ENCODE measurements around the gene PNPO.
"Not testable (repeated sequence)": the region's sequence is repeated elsewhere in the genome, so short reads cannot be mapped to it uniquely, and the experiment has no call there.

The PNPO gene

DNA sequence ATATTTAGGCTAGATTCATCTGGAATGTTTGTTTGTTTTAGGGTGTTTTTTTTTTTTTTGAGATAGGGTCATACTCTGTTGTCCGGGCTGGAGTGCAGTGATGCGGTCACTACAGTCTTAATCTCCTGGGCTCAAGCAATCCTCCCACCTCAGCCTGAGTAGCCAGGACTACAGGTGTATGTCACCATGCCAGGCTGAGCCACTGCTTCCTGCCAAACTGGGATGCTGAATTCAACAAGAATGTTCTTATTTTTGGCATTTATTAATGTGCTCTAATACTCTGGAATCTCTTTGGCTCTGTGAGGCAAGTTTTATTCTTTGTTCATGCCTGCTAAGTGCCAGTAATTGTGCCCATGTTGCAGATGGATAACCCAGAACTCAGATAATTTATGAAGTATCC is 23.8 kb upstream of the PNPO start:
- in situ Hi-C loops (cut with HindIII; ENCODE audit: low sequenced_read_pairs): no loop called here

DNA sequence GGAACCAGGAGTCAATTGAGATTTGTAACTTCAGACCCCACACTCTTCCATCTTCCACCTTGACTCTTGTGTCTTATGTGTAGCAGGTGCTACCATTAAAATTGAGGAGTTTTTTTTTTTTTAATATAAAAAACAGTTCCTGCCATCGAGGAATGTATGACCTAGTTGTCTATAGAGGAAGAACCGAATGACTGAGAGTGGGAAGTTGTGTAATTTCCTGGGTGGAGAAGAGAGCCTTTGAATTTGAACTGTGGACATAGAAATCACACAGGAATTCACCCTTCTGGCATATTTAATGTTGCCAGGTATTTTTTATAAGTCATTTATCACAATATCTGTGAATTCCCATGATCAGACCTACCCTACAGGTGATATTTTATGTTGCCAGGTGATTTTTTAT is 23.4 kb upstream of the PNPO start:
- in situ Hi-C loops (cut with HindIII; ENCODE audit: low sequenced_read_pairs): no loop called here

DNA sequence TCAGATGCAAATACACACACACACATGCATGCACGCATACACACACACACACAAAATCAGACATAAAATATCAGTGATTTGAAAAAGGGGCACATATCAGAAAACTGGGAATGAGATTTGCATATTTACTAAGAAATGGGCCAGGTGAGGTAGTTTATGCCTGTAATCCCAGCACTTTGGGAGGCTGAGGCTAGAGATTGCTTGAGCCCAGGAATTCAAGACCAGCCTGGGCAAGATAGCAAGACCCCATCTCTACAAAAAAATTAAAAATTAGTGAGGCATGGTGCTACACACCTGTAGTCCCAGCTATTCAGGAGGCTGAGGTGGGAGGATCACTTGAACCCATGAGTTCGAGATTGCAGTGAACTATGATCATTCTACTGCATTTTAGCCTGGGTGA is 22.4 kb upstream of the PNPO start:
- in situ Hi-C loops (cut with HindIII; ENCODE audit: low sequenced_read_pairs): no loop called here

DNA sequence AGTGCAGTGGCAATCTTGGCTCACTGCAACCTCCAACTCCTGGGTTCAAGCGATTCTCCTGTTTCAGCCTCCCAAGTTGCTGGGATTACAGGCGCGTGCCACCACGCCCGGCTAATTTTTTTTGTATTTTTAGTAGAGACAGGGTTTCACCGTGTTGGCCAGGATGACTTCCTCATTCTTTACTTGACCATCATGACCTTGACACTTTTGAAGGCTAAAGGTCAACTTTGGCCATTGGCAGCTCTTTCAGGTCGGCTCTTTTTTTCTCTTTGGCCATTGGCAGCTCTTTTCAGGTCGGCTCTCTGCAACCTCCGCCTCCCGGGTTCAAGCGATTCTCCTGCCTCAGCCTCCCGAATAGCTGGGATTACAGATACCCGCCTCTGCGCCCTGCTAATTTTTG is 21.5 kb upstream of the PNPO start:
- in situ Hi-C loops (cut with HindIII; ENCODE audit: low sequenced_read_pairs): not testable (repeated sequence)

DNA sequence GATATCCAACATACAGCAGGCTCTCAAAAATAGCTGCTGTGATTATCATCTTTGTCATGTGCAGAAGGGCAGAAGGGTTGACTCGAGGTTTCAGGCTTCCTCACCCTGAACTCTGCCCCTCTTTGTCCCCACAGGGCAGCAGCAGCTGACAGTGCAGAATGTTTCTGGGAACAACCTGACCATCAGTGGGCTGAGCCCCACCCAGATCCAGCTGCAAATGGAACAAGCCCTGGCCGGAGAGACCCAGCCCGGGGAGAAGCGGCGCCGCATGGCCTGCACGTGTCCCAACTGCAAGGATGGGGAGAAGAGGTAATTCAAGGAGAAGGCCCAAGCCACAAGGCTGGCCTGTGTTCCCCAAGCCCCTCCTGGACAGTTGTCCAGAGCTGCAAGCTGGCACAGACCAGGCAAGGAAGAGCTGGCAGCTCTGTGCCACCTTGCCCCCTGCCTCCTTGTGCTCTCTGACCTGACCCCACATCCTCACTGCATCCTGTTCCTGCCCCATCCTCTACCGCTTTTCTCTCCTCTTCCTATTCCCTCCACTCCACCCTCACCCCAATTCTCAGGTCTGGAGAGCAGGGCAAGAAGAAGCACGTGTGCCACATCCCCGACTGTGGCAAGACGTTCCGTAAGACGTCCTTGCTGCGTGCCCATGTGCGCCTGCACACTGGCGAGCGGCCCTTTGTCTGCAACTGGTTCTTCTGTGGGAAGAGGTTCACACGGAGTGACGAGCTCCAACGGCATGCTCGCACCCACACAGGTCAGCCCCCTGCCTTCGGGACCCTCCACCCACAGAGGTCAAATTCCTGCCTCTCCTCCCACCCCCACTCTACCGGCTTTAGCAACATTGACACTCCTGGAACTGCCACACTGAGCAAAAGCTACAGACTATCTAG is 16.3 kb upstream of the PNPO start:
- in situ Hi-C loops (cut with HindIII; ENCODE audit: low sequenced_read_pairs): no loop called here

DNA sequence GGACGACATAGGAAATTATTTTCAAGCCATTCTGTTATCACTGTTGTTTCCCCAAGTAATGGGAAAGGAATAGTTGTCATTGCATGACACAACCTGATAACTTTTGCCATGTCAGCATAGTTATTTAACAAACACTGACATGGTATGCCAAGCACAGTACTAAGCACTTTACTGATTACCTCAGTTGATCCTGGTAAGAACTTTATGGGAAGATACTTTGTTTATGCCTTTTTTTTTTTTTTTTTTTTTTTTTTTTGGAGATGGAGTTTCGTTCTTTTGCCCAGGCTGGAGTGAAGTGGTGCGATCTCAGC is 15.7 kb upstream of the PNPO start:
- in situ Hi-C loops (cut with HindIII; ENCODE audit: low sequenced_read_pairs): no loop called here

DNA sequence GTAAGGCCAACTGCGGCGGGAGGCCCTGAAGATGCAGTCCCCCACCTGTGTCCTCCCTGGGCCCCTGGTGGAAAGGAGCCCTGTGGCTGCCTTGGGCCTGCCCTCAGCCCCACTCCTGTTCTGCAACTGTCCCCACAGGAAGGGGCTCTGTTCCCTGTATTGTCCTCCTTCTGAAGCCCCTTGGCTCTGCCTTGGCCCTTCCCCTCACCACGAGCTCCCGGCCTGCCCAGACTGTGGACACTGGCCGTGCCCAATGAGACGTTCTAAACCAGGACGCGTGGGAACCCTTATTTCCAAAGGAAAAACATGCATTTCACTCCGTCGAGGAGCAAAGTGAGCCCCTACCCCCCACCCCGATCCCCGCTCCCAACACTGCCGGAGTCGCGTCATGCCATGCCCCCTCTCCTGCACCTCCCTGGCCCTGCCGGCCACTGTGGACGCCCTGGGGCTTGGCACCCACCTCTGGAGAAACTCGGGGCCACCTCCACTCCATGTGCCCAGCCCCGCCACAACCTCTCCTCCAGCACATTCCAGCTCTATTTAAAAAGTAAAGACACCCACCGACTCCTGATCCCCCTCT is 13.5 kb upstream of the PNPO start:
- in situ Hi-C loops (cut with HindIII; ENCODE audit: low sequenced_read_pairs): no loop called here

DNA sequence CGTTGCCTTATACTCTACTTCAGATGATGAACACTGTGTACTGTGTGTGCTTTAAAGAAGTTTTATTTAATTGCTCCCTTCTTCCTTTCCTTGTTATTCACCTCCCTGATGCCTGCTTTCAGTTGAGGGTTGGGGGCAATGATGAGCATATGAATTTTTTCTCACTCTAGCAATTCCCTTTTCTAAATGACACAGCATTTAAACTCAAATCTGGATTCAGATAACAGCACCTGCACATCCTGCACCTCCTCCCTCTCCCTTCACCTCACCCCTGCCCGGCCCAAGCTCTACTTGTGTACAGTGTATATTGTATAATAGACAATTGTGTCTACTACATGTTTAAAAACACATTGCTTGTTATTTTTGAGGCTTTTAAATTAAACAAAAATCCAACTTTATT is 13.0 kb upstream of the PNPO start:
- in situ Hi-C loops (cut with HindIII; ENCODE audit: low sequenced_read_pairs): no loop called here

DNA sequence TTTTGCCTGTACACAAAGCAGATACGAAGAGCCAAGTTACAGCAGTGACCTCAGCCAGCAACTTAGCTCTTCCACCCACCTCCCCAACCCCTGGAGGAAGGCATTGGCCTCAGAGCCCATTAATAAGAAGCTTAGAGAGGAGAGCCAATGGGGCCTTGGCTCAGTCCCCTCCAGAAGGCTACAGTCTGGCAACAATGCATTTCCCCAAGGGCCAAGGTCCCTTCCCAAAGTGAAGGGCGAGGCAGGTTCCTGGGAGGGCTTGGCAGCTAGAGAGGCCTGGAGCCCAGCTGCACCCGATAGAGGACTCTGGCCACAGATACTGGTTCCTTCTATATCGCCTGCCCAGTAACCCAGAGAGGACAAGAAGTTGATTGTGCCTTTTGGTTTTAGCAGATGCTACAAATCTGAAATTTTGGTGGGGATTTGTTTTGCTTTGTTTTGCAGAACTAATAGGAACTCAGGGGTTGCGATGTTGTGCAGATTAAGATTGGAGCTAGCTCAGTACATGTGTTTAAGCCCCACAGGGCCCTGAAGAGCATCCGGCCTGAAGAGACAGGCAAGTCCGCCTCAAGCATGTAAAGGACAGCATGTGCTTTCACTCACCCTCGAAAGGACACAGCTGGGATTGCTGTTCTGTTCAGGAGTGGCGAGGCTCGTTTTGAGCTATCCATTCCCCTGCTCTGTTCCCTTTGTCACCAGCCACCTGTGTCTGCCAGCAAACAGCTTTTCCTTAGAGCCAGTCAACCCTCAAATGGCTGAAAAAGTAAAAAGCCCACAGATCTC is 12.0 kb upstream of the PNPO start:
- in situ Hi-C loops (cut with HindIII; ENCODE audit: low sequenced_read_pairs): no loop called here

DNA sequence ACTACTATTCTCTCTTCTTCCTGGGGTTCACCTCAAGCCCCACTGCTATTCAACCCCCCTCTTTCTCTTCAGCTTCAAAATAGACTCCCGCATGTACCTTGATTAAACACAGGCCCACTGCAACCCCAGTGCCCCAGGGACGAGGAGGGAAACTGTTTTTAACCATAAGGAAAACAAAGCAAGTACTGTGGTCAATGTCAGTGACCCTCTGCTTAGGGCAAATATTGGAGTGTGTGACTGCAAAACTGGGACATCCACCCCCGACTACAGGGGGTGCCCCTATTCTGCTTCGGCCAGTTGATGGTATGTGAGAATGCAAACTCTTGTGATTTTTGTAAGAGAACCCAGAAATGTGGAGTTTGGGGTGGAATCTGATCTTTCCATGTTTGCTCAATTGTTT is 9.5 kb upstream of the PNPO start:
- in situ Hi-C loops (cut with HindIII; ENCODE audit: low sequenced_read_pairs): no loop called here

DNA sequence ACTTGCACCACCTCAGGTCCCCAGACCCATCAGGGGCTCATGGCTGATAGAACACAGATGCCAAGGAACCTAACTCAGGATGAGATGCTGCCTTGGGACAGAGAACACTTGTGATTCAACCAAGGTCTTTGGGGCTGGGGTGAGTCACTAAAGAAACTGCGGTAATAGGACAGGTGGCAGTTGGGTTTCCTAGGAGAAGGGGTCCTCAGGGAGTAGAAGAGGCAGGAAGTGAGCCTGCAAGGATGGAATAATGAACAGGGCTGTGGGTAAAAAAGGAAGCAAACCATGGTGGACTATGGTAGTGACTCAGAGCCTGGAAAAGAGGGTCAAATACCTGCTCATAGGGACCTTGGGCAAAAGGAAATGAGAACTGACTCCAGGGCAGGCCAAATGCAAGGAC is 6.5 kb upstream of the PNPO start:
- in situ Hi-C loops (cut with HindIII; ENCODE audit: low sequenced_read_pairs): no loop called here

DNA sequence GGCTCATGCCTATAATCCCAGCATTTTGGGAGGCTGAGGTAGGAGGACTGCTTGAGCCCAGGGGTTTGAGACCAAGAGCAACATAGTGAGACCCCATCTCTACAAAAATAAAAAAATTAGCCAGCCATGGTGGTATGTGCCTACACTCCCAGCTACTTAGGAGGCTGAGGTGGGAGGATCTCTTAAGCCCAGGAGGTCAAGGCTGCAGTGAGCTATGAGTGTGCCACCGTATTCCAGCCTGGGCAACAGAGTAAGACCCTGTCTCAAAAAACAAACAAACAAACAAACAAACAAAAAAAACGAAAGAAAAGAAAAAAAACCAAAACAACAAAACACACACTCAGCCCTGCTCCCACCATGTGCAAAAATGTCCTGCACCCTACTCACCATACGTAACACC is 5.9 kb upstream of the PNPO start:
- in situ Hi-C loops (cut with HindIII; ENCODE audit: low sequenced_read_pairs): not testable (repeated sequence)

DNA sequence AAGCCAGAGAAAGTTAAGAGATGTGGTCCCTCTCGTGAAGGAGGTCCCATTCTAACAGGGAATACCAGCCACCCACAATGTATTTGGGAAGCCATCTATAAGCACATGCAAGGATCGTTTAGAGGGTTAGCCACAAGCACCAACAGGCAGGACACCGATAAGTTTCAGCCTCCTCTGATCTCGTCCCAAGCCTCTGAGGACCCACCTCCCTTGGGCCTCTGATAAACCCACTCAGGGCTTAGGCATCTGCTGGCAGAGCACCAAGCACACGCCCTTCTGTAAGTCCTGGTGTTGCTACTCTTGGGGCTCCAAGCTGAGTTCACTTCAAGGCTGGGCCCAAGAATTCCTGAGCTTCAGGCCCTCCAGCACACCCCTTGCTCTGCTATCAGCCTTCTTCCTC is 5.4 kb upstream of the PNPO start:
- in situ Hi-C loops (cut with HindIII; ENCODE audit: low sequenced_read_pairs): no loop called here

DNA sequence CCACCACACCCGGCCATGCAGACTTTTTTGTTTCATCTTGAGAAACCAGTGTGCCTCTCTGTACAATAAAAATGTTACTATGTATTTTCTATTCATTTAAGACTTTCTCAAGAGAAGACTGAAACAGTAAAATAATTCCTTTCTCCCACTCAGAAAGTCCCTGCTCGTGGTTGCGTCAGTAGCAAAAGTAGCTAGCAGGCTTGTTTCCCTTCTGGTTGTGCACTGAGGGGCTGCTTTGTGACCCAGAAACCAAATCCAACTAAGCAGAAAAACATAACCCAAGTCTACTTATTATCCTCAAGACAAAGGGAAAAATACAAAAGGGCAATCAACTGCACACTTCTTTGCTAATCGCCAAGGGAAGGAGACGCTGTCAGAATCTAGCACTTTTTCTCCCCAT is 3.4 kb upstream of the PNPO start:
- in situ Hi-C loops (cut with HindIII; ENCODE audit: low sequenced_read_pairs): no loop called here

DNA sequence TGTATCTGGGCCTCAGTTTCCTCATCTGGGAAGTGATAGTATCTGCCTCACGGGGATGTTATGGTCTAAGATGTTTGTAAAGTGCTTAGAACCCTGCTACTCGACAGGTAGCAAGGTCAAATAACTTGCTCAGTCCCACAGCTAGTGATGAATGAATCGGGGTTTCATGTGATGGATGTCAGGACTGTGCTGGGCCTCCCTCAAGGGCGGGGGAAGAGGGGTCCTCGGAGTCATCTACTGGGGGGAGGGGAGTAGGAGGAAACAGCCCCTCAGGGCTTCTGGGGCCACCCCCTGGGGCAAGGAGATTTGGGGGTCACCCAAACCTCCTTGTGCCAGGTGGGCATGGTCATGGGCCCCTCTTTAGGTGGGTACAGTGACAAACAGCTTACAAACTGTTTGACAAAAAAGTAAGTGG is 732 bp downstream of the PNPO start:
- in situ Hi-C loops (cut with HindIII; ENCODE audit: low sequenced_read_pairs): no loop called here

DNA sequence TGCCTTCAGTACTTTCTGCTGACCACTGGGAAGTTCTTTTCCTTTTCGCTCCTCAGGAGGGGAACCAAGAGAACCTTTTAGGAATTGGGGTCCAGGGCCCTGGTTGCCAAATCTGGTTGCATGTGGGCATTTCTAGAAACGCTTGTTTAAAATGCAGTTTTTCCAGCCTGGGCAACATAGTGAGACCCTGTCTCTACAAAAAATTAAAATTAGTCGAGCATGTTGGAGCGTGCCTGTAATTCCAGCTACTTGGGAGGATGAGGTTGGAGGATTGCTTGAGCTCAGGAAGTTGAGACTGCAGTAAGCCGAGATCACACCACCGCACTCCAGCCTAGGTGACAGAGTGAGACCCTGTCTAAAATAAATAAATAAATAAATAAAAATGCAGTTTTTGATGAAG is 1.2 kb downstream of the PNPO start:
- in situ Hi-C loops (cut with HindIII; ENCODE audit: low sequenced_read_pairs): no loop called here

DNA sequence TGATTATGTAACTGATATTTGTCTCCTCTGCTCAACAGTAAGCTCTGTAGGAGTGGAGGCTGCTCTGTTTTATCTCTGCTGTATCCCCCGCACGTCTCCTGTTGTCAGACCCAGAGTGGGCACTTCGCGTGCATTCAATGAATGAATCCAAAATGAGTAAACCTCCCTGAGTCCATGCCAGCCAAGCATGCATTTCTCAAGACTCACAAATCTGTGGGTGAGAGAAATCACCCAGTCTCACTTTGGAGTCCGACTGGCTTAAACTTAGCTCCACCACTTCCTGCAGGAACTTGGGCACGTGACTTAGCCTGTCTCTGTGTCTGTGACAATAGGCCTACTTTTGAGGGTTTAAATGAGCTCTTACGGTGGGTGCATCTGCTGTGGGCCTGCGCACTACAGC is 3.7 kb downstream of the PNPO start:
- in situ Hi-C loops (cut with HindIII; ENCODE audit: low sequenced_read_pairs): no loop called here

DNA sequence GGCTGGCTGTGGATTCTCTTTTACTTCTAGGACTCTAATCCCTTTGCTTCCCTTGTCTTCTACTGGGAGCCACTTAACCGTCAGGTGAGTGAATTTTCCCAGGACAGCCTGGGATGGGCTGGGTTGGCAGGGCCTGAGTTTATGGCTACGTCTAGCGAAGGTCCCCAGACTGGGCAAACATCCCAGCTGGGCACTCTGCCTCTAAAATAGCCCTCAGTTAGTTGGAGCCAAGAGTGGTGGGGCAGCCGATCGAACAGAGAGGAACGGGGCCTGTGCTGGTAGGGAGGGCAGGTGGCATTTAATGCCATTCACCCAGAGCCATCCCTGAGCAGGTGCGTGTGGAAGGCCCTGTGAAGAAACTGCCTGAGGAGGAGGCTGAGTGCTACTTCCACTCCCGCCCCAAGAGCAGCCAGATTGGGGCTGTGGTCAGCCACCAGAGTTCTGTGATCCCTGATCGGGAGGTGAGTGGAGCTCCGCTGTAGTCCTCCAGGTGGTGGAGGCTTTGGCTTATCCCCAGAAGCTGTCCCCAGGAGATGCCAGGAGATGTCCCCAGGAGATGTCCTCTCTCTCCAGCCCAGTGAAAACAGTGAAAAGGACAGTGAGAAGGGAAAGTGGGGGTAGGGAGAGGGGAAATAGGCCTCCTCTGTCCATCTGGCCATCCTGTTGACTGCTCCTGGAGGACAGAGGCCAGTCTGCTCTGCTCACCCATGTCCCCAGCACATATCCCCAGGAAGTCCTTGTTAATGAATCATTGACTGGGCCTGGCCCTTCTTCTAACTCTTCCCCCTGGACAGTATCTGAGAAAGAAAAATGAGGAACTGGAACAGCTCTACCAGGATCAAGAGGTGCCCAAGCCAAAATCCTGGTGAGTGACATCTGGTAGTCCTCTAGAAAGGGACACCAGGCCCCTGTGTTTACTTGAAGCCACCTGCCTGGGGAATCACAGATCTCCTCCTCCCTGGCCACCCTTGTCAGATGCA is 4.4 kb downstream of the PNPO start:
- in situ Hi-C loops (cut with HindIII; ENCODE audit: low sequenced_read_pairs): no loop called here

DNA sequence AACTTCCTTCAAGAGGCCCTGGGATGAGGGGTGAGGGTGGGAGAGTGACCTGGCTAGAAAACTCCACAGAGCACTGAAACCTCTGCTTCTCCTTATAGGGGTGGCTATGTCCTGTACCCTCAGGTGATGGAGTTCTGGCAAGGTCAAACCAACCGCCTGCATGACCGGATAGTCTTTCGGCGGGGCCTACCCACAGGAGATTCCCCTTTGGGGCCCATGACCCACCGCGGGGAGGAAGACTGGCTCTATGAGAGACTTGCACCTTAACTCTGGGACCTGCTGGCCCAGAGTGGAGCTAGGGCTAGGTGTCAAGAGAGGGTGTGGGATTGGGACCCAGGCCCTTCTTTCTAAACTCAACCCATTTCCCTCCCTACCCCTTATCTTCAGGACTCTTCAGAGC is 5.1 kb downstream of the PNPO start:
- in situ Hi-C loops (cut with HindIII; ENCODE audit: low sequenced_read_pairs): no loop called here

DNA sequence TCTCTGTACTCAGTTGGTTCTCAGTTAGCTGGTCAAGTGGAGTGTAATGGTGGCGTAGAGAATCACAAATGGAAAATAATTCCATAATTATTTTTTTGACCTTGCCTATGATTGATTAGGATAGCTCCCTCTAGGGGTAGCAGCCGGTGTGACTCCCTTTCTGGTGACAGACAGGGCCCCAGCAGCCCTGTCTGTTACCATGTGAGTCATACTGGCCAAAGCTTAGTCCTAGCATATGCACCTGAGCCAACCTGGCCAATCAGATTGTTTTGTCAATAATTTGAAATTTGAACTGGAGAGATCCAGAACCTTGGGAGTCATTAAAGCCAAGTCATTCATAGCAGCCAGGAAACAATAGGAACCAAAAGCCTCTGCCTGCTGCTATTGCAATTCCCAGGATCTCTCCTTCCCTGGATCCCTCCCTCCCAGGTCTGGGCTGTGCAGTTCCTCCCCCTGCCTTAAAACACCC is 5.6 kb downstream of the PNPO start:
- in situ Hi-C loops (cut with HindIII; ENCODE audit: low sequenced_read_pairs): no loop called here

DNA sequence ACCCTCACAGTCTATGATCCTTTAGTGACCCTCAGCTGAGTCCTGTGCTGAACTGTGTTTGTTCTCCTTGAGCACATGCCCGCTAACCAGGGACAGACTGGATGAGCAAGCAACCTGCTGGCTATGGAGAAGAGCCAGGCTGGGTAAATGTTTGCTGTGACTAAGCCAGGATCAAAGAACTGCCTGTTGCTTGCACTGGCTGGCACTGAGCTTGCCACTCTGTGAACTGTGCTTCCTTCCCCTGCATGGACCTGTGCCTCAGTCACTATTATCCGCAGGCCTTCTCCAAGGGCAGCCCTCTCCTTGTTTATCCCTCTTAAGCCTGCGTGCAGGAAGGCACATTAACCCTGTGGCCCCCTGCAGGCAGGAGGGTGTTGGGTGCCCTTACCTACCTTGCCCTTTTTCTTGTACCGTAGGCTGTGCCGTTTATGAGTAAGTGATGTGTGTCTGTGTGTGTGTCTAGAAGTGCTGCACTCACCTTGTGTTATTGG is 7.4 kb downstream of the PNPO start:
- in situ Hi-C loops (cut with HindIII; ENCODE audit: low sequenced_read_pairs): no loop called here
